ENCODE results near the gene POU4F3. TPM values are rescaled to one million over a fixed set of nuclear protein-coding genes. Genes with fewer than 3 reads are reported as not detected.

The POU4F3 gene
- total and polyA plus RNA-seq, 9 donors = 0.08 to 0.23 TPM; not detected in 7

- no peaks in the 10 kb centered on the region for H3K4me1 ChIP-seq (ENCODE audit: insufficient read depth)
- no peaks in the 10 kb centered on the region for H3K27me3 ChIP-seq
- DNase-seq = no peak
- no peak overlapping the region for H3K27ac ChIP-seq
- H3K9me3 ChIP-seq = no peaks in the 10 kb centered on the region
- no peak overlapping the region for H3K4me3 ChIP-seq
- 26 to 42% (median 39%) methylated on average over 2 of the region's 2 CpGs for WGBS, 3 donors
- intact Hi-C loops (cut with DNase I) = no loop called here
- no peaks in the 10 kb centered on the region for H3K36me3 ChIP-seq
- TF ChIP-seq POLR2A (IDR thresholded peaks at IDR 0.05) = no peak
- TF ChIP-seq EP300 (IDR thresholded peaks at IDR 0.05) = no peak
- TF ChIP-seq, protein P1, sequence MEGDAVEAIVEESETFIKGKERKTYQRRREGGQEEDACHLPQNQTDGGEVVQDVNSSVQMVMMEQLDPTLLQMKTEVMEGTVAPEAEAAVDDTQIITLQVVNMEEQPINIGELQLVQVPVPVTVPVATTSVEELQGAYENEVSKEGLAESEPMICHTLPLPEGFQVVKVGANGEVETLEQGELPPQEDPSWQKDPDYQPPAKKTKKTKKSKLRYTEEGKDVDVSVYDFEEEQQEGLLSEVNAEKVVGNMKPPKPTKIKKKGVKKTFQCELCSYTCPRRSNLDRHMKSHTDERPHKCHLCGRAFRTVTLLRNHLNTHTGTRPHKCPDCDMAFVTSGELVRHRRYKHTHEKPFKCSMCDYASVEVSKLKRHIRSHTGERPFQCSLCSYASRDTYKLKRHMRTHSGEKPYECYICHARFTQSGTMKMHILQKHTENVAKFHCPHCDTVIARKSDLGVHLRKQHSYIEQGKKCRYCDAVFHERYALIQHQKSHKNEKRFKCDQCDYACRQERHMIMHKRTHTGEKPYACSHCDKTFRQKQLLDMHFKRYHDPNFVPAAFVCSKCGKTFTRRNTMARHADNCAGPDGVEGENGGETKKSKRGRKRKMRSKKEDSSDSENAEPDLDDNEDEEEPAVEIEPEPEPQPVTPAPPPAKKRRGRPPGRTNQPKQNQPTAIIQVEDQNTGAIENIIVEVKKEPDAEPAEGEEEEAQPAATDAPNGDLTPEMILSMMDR (IDR thresholded peaks at IDR 0.05) = no peak
Measured at GRCh38 chr5:146301626-146302025, 37.0 kb upstream of the POU4F3 start.

DNA sequence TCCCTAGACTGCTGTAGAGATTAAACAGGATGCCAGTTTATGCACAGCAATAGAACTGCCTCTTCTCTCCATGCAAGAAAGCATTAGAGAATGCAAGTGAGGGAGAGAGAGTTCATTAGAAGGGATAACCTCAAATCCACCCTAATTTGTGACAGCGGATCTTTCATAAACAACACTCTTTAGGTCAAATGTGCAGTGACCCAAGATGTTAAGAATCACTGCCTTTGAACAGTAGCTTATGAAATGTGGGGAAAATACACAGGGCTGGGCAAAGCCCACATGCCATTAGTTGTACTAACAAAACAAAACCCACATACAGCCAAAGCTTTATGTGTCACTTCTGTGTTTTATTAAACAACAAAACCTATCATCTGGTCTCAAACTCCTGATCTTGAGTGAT lies 36.2 kb upstream of the POU4F3 start:
- H3K4me3 ChIP-seq = no peak overlapping the region
- no peak overlapping the region for H3K27ac ChIP-seq
- WGBS, 3 donors = 65 to 76% (median 68%) methylated on average over 1 of the region's 1 CpG
- no peaks in the 10 kb centered on the region for H3K36me3 ChIP-seq
- no peaks in the 10 kb centered on the region for H3K27me3 ChIP-seq
- no peaks in the 10 kb centered on the region for H3K9me3 ChIP-seq
- no peaks in the 10 kb centered on the region for H3K4me1 ChIP-seq (ENCODE audit: insufficient read depth)
- intact Hi-C loops (cut with DNase I) = no loop called here
- no peak for DNase-seq
- TF ChIP-seq EP300 (IDR thresholded peaks at IDR 0.05) (no peak), POLR2A (IDR thresholded peaks at IDR 0.05) (no peak)
- TF ChIP-seq, protein P1 (IDR thresholded peaks at IDR 0.05) = no peak

GRCh38 chr5:146306838-146307237 lies 31.8 kb upstream of the POU4F3 start:
- Histone ChIP-seq H3K27me3 (no peaks in the 10 kb centered on the region), H3K27ac (no peak overlapping the region)
- WGBS, 3 donors = 6 to 13% (median 7%) methylated on average over 1 of the region's 1 CpG

DNA sequence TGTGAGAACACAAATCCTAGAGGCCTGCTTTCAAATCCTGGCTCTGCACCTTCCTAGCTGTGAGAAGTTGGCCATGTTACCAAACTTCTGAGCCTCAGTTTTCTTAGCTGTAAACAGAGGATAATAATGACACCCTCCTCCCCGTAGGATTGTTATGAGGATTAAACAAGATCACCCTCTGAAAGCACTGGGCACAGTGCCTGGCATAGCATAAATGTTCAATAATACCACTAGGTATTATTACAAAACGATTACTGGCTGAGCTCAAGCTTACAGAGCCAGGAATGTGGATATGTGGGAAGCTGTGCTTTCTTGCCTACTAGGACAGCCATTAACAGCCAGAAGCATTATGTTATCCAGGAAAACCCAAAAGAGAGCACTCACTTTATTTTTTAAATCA lies 30.8 kb upstream of the POU4F3 start:
- DNase-seq = no peak
- no peak for TF ChIP-seq POLR2A (IDR thresholded peaks at IDR 0.05)
- no peak for TF ChIP-seq EP300 (IDR thresholded peaks at IDR 0.05)
- TF ChIP-seq, protein P1 (IDR thresholded peaks at IDR 0.05) = no peak
- H3K4me3 ChIP-seq = no peak overlapping the region
- intact Hi-C loops (cut with DNase I) = no loop called here
- 30 to 52% (median 50%) methylated on average over 2 of the region's 2 CpGs for WGBS, 3 donors
- H3K27me3 ChIP-seq = no peaks in the 10 kb centered on the region
- H3K4me1 ChIP-seq (ENCODE audit: insufficient read depth) = peaks cover 2% of the 10 kb centered on the region
- no peaks in the 10 kb centered on the region for H3K36me3 ChIP-seq
- no peak overlapping the region for H3K27ac ChIP-seq
- H3K9me3 ChIP-seq = no peaks in the 10 kb centered on the region

More at GRCh38 chr5:146306838-146307237, 31.8 kb upstream of the POU4F3 start:
- Histone ChIP-seq H3K9me3 (no peaks in the 10 kb centered on the region), H3K4me1 (ENCODE audit: insufficient read depth) (peaks cover 2% of the 10 kb centered on the region), H3K36me3 (no peaks in the 10 kb centered on the region), H3K4me3 (no peak overlapping the region)
- intact Hi-C loops (cut with DNase I) = no loop called here
- TF ChIP-seq, protein P1 (IDR thresholded peaks at IDR 0.05) = no peak
- no peak for TF ChIP-seq EP300 (IDR thresholded peaks at IDR 0.05)
- no peak for TF ChIP-seq POLR2A (IDR thresholded peaks at IDR 0.05)
- no peak for DNase-seq

DNA sequence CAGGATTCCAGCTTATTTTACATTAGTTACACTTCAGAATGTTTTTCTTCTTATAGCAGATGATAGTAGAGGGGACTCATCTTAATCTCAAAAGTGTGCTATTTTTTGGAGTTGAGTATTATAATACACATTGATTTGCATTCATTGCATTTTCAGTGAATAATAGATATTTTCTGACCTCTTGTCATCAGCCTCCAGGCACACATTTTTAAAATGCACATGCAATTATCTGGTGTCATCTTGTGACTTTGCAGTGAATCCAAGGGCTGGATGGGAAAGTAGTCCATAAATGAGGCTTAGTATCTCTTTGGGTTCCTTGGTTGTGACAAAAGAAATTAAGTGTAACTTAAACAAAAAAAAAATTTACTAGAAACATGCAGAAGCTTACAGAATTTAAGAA lies 28.1 kb upstream of the POU4F3 start:
- Histone ChIP-seq H3K4me1 (ENCODE audit: insufficient read depth) (peaks cover 2% of the 10 kb centered on the region), H3K36me3 (no peaks in the 10 kb centered on the region), H3K27ac (no peak overlapping the region), H3K4me3 (no peak overlapping the region), H3K9me3 (no peaks in the 10 kb centered on the region), H3K27me3 (no peaks in the 10 kb centered on the region)
- intact Hi-C loops (cut with DNase I) = no loop called here
- DNase-seq = no peak
- no peak for TF ChIP-seq EP300 (IDR thresholded peaks at IDR 0.05)
- no peak for TF ChIP-seq POLR2A (IDR thresholded peaks at IDR 0.05)
- TF ChIP-seq, protein P1 (IDR thresholded peaks at IDR 0.05) = no peak
